Mesenchymal stem cell (in vitro differentiated cells and primary cell): ENCODE measurements around the gene TJP1.
"Not testable (repeated sequence)": the region's sequence is repeated elsewhere in the genome, so short reads cannot be mapped to it uniquely, and the experiment has no call there.

Experiments
- DNase-seq: peaks from one replicate; pipeline ENCODE4 v3.0.0-alpha.2; 2013
- H2AFZ ChIP-seq: one replicate; pipeline ENCODE4 v1.6.1; 2013; ENCODE audit warnings: low read depth, mild to moderate bottlenecking, control low read depth, inconsistent platforms, low read length, moderate library complexity
- H2AK5ac ChIP-seq: 2 replicates; pipeline ENCODE4 v1.6.1; 2013; ENCODE audit warnings: low read length, moderate library complexity, mild to moderate bottlenecking, inconsistent platforms; ENCODE audit not compliant: severe bottlenecking
- H2BK120ac ChIP-seq: one replicate; pipeline ENCODE4 v1.6.1; 2013; ENCODE audit warnings: low read depth, mild to moderate bottlenecking, inconsistent platforms, low read length, moderate library complexity
- H2BK12ac ChIP-seq, 2 experiments: one replicate each; pipeline ENCODE4 v1.6.1; 2013; ENCODE audit warnings: inconsistent platforms in 2 of 2, low read length in 2 of 2, mild to moderate bottlenecking in 2 of 2, moderate library complexity in 2 of 2, control low read depth in 1 of 2
- H2BK15ac ChIP-seq: one replicate; pipeline ENCODE4 v1.6.1; 2013; ENCODE audit warnings: mild to moderate bottlenecking, low read depth, inconsistent platforms; ENCODE audit not compliant: poor library complexity, severe bottlenecking
- H2BK5ac ChIP-seq: 2 replicates; pipeline ENCODE4 v1.6.1; 2013; ENCODE audit warnings: low read depth, mild to moderate bottlenecking, low read length, control low read depth, inconsistent platforms; ENCODE audit not compliant: poor library complexity, severe bottlenecking
- H3K14ac ChIP-seq, 2 experiments: one replicate each; pipeline ENCODE4 v1.6.1; 2013; ENCODE audit warnings: inconsistent platforms in 2 of 2, low read length in 2 of 2, control low read depth in 1 of 2, mild to moderate bottlenecking in 1 of 2, moderate library complexity in 1 of 2
- H3K18ac ChIP-seq, 2 experiments: one replicate each; pipeline ENCODE4 v1.6.1; 2013; ENCODE audit warnings: inconsistent platforms in 2 of 2, low read length in 2 of 2, control low read depth in 1 of 2, low read depth in 1 of 2, mild to moderate bottlenecking in 1 of 2
- H3K23ac ChIP-seq, 2 experiments: one replicate each; pipeline ENCODE4 v1.6.1; 2013; ENCODE audit warnings: inconsistent platforms in 2 of 2, low read length in 2 of 2, mild to moderate bottlenecking in 2 of 2, moderate library complexity in 2 of 2, control low read depth in 1 of 2
- H3K27ac ChIP-seq: 2 replicates; pipeline ENCODE4 v1.5.1; 2013; ENCODE audit warnings: mild to moderate bottlenecking, moderate library complexity, low read length, control low read depth, inconsistent platforms; ENCODE audit not compliant: poor library complexity, severe bottlenecking
- H3K27me3 ChIP-seq, 2 experiments: 2 replicates each; pipeline versions ENCODE4 v1.6.1 to v1.7.0; 2013; ENCODE audit warnings: low read length in 2 of 2, mild to moderate bottlenecking in 2 of 2, moderate library complexity in 2 of 2, control low read depth in 1 of 2, inconsistent platforms in 1 of 2; ENCODE audit not compliant: control insufficient read depth in 1 of 2, insufficient read depth in 1 of 2
- H3K36me3 ChIP-seq, 2 experiments: 2 replicates each; pipeline versions ENCODE4 v1.6.1 to v1.7.0; 2013; ENCODE audit warnings: low read length in 2 of 2, control low read depth in 1 of 2, inconsistent platforms in 1 of 2, low read depth in 1 of 2, mild to moderate bottlenecking in 1 of 2; ENCODE audit not compliant: insufficient read depth in 2 of 2, control insufficient read depth in 1 of 2
- H3K4ac ChIP-seq, 2 experiments: one replicate each; pipeline ENCODE4 v1.6.1; 2013; ENCODE audit warnings: inconsistent platforms in 2 of 2, low read length in 2 of 2, mild to moderate bottlenecking in 2 of 2, moderate library complexity in 2 of 2, control low read depth in 1 of 2, low read depth in 1 of 2
- H3K4me1 ChIP-seq: 2 replicates; pipeline ENCODE4 v1.6.1; 2013; ENCODE audit warnings: low read depth, low read length, control low read depth; ENCODE audit not compliant: control insufficient read depth, insufficient read depth
- H3K4me2 ChIP-seq: 2 replicates; pipeline ENCODE4 v1.6.1; 2013; ENCODE audit warnings: low read length, mild to moderate bottlenecking, inconsistent platforms; ENCODE audit not compliant: poor library complexity, severe bottlenecking
- H3K4me3 ChIP-seq, 2 experiments: 2 replicates each; pipeline versions ENCODE4 v1.5.1 to v1.7.0; 2013; ENCODE audit warnings: low read length in 2 of 2, mild to moderate bottlenecking in 2 of 2, control low read depth in 1 of 2, low read depth in 1 of 2; ENCODE audit not compliant: insufficient read depth in 1 of 2
- H3K79me1 ChIP-seq: replicated peaks from 2 replicates; pipeline ENCODE4 v1.6.1; 2013; ENCODE audit warnings: mild to moderate bottlenecking, control low read depth, low read length, inconsistent platforms; ENCODE audit not compliant: poor library complexity, severe bottlenecking
- H3K9ac ChIP-seq: 2 replicates; pipeline ENCODE4 v1.7.0; 2013; ENCODE audit warnings: mild to moderate bottlenecking, low read length, moderate library complexity
- H3K9me3 ChIP-seq: 2 replicates; pipeline ENCODE4 v1.7.0; 2013; ENCODE audit warnings: mild to moderate bottlenecking, low read length; ENCODE audit not compliant: control insufficient read depth
- H4K8ac ChIP-seq: one replicate; pipeline ENCODE4 v1.6.1; 2013; ENCODE audit warnings: inconsistent platforms, mild to moderate bottlenecking, low read length, moderate library complexity
- H4K91ac ChIP-seq: one replicate; pipeline ENCODE4 v1.6.1; 2013; ENCODE audit warnings: mild to moderate bottlenecking, low read length, inconsistent platforms
- WGBS: methylation state at CpG from one replicate; pipeline ENCODE4 v1.1.7; 2013; ENCODE audit warnings: mixed read lengths; 5-methylcytosine and 5-hydroxymethylcytosine counted together

TJP1 gene

DNA sequence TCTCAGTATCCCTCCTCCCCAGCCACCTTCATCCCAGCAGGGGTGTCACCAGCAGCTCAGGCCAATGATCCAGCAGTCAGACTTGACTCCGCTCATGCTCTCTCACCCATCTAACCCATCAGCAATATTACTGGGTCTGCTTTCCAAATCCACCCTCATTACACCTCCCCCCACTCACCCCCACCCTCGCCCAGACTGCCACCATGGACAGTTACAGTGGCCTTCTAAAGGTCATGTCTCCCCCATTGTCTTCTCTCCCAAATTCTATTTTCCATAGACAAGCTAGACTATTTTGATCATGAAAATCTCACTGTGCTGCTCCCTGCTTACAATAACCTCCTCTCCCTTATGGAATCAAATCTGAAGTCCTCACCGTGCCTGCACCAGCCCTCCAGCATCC is 156.0 kb downstream of the TJP1 start:
- Histone ChIP-seq H3K4me3 (no peak overlapping the region), H3K27ac (no peak overlapping the region), H3K9ac (no peak overlapping the region), H2BK5ac (no peak overlapping the region), H3K79me1 (no peaks in the 10 kb centered on the region), H3K4ac (no peak overlapping the region), H2BK15ac (no peak overlapping the region), H4K91ac (no peak overlapping the region), H2AFZ (no peak overlapping the region), H3K14ac (no peak overlapping the region), H3K18ac (no peak overlapping the region), H2BK12ac (no peak overlapping the region), H3K23ac (no peak overlapping the region), H4K8ac (no peak overlapping the region), H3K27me3 (peaks cover 10 to 25% of the 10 kb centered on the region in 2 experiments), H3K4me1 (peaks cover 13% of the 10 kb centered on the region), H3K4me2 (no peak overlapping the region), H2BK120ac (no peak overlapping the region), H3K36me3 (no peaks in the 10 kb centered on the region), H3K9me3 (no peaks in the 10 kb centered on the region), H2AK5ac (no peak overlapping the region)
- WGBS = 85% methylated on average over 3 of the region's 3 CpGs
- no peak for DNase-seq

GRCh38 chr15:29665444-29666003 is 156.7 kb downstream of the TJP1 start:
- H3K4me2 ChIP-seq = no peak overlapping the region

DNA sequence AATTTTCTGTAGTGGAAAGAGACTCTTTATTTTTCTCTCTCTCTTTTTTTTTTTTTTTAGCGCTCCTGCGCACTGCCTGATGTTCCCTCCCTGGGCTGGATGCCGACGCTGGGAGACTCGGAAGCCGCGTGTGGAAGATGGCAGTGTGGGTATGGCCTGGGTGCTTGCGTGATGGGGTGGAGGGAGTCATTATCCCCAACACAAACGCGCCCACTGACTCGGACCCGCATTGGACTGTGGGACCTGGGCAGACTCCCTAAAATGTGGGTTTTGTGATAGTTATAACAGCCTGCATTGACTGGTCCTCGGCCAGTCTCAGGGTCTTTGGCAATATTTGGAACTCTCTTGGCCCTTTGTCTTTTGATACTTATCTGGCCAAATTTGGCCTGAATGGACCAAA is 157.9 kb downstream of the TJP1 start:
- H3K4me3 ChIP-seq = no peak overlapping the region
- no peak overlapping the region for H3K27ac ChIP-seq
- no peak overlapping the region for H2AK5ac ChIP-seq
- H3K36me3 ChIP-seq = no peaks in the 10 kb centered on the region
- H3K4me1 ChIP-seq = no peaks in the 10 kb centered on the region
- no peak overlapping the region for H3K9ac ChIP-seq
- no peak overlapping the region for H3K14ac ChIP-seq
- no peak overlapping the region for H4K91ac ChIP-seq
- no peaks in the 10 kb centered on the region for H3K9me3 ChIP-seq
- no peak overlapping the region for H3K4ac ChIP-seq
- 91% methylated on average over 11 of the region's 13 CpGs for WGBS
- H2BK5ac ChIP-seq = no peak overlapping the region
- H4K8ac ChIP-seq = no peak overlapping the region
- peaks cover 10 to 25% of the 10 kb centered on the region in 2 experiments for H3K27me3 ChIP-seq
- no peak overlapping the region for H2BK15ac ChIP-seq
- no peak overlapping the region for H2BK12ac ChIP-seq
- H2BK120ac ChIP-seq = no peak overlapping the region
- no peaks in the 10 kb centered on the region for H3K79me1 ChIP-seq
- no peak overlapping the region for H3K23ac ChIP-seq
- no peak overlapping the region for H2AFZ ChIP-seq
- no peak overlapping the region for H3K4me2 ChIP-seq
- H3K18ac ChIP-seq = no peak overlapping the region
- DNase-seq = no peak

More at GRCh38 chr15:29665444-29666003, 156.7 kb downstream of the TJP1 start:
- Histone ChIP-seq H3K9me3 (no peaks in the 10 kb centered on the region), H3K18ac (no peak overlapping the region), H2BK12ac (no peak overlapping the region), H4K8ac (no peak overlapping the region), H3K4me3 (no peak overlapping the region), H4K91ac (no peak overlapping the region), H3K4ac (no peak overlapping the region), H2BK15ac (no peak overlapping the region), H3K79me1 (no peaks in the 10 kb centered on the region), H3K36me3 (no peaks in the 10 kb centered on the region), H2BK120ac (no peak overlapping the region), H2BK5ac (no peak overlapping the region), H3K23ac (no peak overlapping the region), H3K4me1 (peaks cover 8% of the 10 kb centered on the region), H3K14ac (no peak overlapping the region), H2AFZ (no peak overlapping the region), H2AK5ac (no peak overlapping the region), H3K27me3 (peaks cover 10 to 25% of the 10 kb centered on the region in 2 experiments), H3K9ac (no peak overlapping the region), H3K27ac (no peak overlapping the region)
- DNase-seq = no peak
- WGBS = 63% methylated on average over 8 of the region's 13 CpGs

DNA sequence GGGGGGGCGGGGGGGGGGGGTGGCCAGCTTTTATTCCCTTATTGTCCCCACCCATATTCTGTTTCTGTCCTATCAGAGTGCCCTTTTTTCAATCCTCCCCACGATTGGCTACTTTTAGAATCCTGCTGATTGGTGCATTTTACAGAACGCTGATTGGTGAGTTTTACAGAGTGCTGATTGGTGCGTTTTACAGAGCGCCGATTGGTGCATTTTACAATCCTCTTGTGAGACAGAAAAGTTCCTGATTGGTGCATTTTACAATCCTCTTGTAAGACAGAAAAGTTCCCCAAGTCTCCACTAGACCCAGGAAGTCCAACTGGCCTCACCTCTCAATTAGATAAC is 164.8 kb downstream of the TJP1 start:
- not testable (repeated sequence) for H4K91ac ChIP-seq, H3K4ac ChIP-seq, H4K8ac ChIP-seq, H2BK12ac ChIP-seq, H3K79me1 ChIP-seq, H2AFZ ChIP-seq, DNase-seq, H3K27ac ChIP-seq, H3K14ac ChIP-seq, H3K36me3 ChIP-seq, H3K9ac ChIP-seq, H2BK15ac ChIP-seq, H3K4me3 ChIP-seq, H2AK5ac ChIP-seq, H2BK5ac ChIP-seq, H2BK120ac ChIP-seq, H3K18ac ChIP-seq, H3K23ac ChIP-seq, H3K4me1 ChIP-seq, H3K4me2 ChIP-seq, H3K9me3 ChIP-seq, H3K27me3 ChIP-seq
- WGBS = 95% methylated on average over 5 of the region's 6 CpGs
